ENCODE results near the gene RASSF5. TPM values are rescaled to one million over a fixed set of nuclear protein-coding genes. Genes with fewer than 3 reads are reported as not detected.

Gene RASSF5
- total and polyA plus RNA-seq, 10 of the 15 experiments (the other 5 are each of a cell fraction or from before 2014, with no cell fraction given): 14.0 to 89.6 (median 68.9) TPM

DNA sequence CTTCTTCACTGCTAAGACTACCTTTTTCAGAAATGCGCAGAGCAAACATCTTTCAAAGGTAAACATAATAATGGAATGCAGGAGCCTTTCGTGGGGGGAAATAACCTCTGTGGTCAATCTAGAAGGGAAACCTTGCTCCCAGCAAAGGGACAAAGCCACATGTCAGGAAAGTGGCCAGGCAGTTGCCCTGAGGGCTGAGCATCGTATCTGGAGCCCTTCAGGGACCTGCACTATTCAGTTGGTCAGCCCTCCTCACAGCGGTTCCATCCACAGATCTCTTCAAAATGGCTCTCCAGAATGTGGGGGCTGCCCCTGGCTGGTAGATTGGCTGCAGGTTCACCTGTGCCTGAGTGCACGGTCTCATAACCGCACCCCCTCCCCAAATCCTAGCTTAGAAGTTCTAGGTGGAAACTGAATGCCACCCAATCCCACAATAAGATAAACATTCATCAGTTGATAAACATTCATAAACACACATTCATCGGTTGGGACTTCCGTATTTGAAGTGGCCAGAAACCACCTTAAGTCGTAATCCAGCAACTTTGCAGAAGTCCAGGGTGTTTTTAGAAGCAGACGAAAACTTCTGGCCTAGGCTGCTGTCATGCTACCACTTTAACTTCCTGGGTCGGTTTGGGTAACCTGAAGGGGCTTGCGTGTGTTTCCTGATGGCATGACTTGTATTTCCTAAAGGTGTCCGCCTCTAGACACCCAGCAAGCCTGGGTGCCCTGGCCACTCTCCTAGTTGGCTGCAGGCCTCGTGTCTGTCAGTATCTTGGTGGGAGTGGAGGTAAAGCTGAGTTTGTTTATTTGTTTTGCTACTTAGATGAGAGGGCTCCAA is 50.5 kb downstream of the RASSF5 start (continued):
- TF ChIP-seq, protein P1, sequence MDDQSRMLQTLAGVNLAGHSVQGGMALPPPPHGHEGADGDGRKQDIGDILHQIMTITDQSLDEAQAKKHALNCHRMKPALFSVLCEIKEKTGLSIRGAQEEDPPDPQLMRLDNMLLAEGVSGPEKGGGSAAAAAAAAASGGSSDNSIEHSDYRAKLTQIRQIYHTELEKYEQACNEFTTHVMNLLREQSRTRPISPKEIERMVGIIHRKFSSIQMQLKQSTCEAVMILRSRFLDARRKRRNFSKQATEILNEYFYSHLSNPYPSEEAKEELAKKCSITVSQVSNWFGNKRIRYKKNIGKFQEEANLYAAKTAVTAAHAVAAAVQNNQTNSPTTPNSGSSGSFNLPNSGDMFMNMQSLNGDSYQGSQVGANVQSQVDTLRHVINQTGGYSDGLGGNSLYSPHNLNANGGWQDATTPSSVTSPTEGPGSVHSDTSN (IDR thresholded peaks at IDR 0.05; ENCODE audit: insufficient replicate concordance, low read depth, low read length): no peak
- TF ChIP-seq, protein P2, sequence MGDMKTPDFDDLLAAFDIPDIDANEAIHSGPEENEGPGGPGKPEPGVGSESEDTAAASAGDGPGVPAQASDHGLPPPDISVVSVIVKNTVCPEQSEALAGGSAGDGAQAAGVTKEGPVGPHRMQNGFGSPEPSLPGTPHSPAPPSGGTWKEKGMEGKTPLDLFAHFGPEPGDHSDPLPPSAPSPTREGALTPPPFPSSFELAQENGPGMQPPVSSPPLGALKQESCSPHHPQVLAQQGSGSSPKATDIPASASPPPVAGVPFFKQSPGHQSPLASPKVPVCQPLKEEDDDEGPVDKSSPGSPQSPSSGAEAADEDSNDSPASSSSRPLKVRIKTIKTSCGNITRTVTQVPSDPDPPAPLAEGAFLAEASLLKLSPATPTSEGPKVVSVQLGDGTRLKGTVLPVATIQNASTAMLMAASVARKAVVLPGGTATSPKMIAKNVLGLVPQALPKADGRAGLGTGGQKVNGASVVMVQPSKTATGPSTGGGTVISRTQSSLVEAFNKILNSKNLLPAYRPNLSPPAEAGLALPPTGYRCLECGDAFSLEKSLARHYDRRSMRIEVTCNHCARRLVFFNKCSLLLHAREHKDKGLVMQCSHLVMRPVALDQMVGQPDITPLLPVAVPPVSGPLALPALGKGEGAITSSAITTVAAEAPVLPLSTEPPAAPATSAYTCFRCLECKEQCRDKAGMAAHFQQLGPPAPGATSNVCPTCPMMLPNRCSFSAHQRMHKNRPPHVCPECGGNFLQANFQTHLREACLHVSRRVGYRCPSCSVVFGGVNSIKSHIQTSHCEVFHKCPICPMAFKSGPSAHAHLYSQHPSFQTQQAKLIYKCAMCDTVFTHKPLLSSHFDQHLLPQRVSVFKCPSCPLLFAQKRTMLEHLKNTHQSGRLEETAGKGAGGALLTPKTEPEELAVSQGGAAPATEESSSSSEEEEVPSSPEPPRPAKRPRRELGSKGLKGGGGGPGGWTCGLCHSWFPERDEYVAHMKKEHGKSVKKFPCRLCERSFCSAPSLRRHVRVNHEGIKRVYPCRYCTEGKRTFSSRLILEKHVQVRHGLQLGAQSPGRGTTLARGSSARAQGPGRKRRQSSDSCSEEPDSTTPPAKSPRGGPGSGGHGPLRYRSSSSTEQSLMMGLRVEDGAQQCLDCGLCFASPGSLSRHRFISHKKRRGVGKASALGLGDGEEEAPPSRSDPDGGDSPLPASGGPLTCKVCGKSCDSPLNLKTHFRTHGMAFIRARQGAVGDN (IDR thresholded peaks at IDR 0.05): peak; percentile 63
- TF ChIP-seq, protein P3, sequence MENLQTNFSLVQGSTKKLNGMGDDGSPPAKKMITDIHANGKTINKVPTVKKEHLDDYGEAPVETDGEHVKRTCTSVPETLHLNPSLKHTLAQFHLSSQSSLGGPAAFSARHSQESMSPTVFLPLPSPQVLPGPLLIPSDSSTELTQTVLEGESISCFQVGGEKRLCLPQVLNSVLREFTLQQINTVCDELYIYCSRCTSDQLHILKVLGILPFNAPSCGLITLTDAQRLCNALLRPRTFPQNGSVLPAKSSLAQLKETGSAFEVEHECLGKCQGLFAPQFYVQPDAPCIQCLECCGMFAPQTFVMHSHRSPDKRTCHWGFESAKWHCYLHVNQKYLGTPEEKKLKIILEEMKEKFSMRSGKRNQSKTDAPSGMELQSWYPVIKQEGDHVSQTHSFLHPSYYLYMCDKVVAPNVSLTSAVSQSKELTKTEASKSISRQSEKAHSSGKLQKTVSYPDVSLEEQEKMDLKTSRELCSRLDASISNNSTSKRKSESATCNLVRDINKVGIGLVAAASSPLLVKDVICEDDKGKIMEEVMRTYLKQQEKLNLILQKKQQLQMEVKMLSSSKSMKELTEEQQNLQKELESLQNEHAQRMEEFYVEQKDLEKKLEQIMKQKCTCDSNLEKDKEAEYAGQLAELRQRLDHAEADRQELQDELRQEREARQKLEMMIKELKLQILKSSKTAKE (IDR thresholded peaks at IDR 0.05; ENCODE audit: low read depth, poor library complexity, severe bottlenecking): peak; percentile 13
- no peak for TF ChIP-seq ZSCAN29 (IDR thresholded peaks at IDR 0.05)
- peak; percentile 84 for TF ChIP-seq SPI1 (IDR thresholded peaks at IDR 0.05; ENCODE audit: borderline replicate concordance, insufficient read depth, low read depth, low read length)
- no peak for TF ChIP-seq MYB (IDR thresholded peaks at IDR 0.05; ENCODE audit: borderline replicate concordance, low read depth, low read length)
- no peak for TF ChIP-seq IKZF2 (IDR thresholded peaks at IDR 0.05)
- no peak for TF ChIP-seq BHLHE40 (IDR thresholded peaks at IDR 0.05; ENCODE audit: borderline replicate concordance in 1 of 2, low read depth in 2 of 2, low read length in 1 of 2)
- TF ChIP-seq POU2F2 (IDR thresholded peaks at IDR 0.05; ENCODE audit: borderline replicate concordance, low read depth, low read length): no peak
- TF ChIP-seq TCF3 (IDR thresholded peaks at IDR 0.05; ENCODE audit: borderline replicate concordance, insufficient read depth, low read depth, low read length): no peak
- no peak for TF ChIP-seq ZNF384 (IDR thresholded peaks at IDR 0.05; ENCODE audit: borderline replicate concordance, low read depth, low read length)
- TF ChIP-seq TBL1XR1 (IDR thresholded peaks at IDR 0.05; ENCODE audit: low read depth, low read length): 0 out of 2 replicates have a peak, but pooled peaks have one; percentile 9
- TF ChIP-seq EED (IDR thresholded peaks at IDR 0.05; ENCODE audit: low read depth): peak; percentile 29; the same call in 1 of the 2 replicates
- 0 out of 2 replicates have a peak, but pooled peaks have one; percentile 7 for TF ChIP-seq MXI1 (IDR thresholded peaks at IDR 0.05; ENCODE audit: low read depth, low read length)
- TF ChIP-seq, protein P4, sequence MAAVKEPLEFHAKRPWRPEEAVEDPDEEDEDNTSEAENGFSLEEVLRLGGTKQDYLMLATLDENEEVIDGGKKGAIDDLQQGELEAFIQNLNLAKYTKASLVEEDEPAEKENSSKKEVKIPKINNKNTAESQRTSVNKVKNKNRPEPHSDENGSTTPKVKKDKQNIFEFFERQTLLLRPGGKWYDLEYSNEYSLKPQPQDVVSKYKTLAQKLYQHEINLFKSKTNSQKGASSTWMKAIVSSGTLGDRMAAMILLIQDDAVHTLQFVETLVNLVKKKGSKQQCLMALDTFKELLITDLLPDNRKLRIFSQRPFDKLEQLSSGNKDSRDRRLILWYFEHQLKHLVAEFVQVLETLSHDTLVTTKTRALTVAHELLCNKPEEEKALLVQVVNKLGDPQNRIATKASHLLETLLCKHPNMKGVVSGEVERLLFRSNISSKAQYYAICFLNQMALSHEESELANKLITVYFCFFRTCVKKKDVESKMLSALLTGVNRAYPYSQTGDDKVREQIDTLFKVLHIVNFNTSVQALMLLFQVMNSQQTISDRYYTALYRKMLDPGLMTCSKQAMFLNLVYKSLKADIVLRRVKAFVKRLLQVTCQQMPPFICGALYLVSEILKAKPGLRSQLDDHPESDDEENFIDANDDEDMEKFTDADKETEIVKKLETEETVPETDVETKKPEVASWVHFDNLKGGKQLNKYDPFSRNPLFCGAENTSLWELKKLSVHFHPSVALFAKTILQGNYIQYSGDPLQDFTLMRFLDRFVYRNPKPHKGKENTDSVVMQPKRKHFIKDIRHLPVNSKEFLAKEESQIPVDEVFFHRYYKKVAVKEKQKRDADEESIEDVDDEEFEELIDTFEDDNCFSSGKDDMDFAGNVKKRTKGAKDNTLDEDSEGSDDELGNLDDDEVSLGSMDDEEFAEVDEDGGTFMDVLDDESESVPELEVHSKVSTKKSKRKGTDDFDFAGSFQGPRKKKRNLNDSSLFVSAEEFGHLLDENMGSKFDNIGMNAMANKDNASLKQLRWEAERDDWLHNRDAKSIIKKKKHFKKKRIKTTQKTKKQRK (IDR thresholded peaks at IDR 0.05; ENCODE audit: low read depth, low read length): no peak
- no peak for TF ChIP-seq WRNIP1 (IDR thresholded peaks at IDR 0.05; ENCODE audit: borderline replicate concordance, low read depth, low read length)
- TF ChIP-seq PML (IDR thresholded peaks at IDR 0.05; ENCODE audit: low read length): no peak
- no peak for TF ChIP-seq KAT2A (conservative IDR thresholded peaks at IDR 0.05; ENCODE audit: control insufficient read depth, low read depth, low read length)
